ENCODE results near the gene ARV1.

The ARV1 gene

GRCh38 chr1:230978491-230979388 is at the start of gene ARV1, which contains the start of gene TTC13:
TSS of gene ARV1 (plus strand) at chr1:230979094. CDS start at chr1:230979106, 12 bp downstream.
TSS of gene TTC13 (minus strand) at chr1:230978861. CDS start at chr1:230978830, 31 bp downstream.
- peak; percentile 96 for DNase-seq

DNA sequence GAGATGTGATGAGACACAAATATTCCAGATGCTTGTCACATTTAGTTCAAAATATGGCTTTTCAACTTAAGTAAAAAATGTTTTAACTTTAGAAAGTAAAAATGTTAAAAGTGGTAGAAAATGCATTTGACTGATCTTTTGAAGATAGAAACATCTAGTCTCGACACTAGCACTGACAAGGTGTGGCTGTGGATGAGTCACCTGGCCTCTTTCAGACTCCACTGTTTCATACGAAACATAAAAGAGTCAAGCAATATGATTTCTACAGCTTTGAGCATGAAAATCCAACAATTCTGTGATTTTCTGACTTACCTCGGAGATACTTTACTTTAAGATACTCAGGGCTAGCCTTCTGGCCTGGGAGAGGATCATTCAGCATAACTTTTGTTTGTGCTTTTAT is 47.9 kb upstream of the ARV1 start:
- no peak for DNase-seq

- no peak for DNase-seq
Measured at GRCh38 chr1:230935852-230936251, 43.0 kb upstream of the ARV1 start.

DNA sequence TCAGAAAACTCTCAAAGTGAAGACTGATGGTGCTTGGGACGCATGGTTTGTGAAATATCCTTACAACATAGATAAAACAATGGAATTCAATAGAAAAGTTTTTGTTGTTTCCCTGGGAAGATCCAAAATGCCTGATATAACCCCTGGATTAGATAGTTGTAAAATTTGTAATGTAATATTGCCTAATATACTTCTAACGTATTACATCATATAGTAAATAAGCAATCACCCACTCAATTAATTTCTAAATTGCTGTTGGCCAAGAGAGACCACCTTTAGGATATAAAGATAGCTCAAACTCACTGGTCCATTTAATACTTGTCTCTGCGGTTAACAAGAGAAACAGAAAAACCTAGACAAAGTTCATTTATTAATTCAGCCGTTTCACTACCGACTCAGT is 42.4 kb upstream of the ARV1 start:
- DNase-seq = no peak

DNA sequence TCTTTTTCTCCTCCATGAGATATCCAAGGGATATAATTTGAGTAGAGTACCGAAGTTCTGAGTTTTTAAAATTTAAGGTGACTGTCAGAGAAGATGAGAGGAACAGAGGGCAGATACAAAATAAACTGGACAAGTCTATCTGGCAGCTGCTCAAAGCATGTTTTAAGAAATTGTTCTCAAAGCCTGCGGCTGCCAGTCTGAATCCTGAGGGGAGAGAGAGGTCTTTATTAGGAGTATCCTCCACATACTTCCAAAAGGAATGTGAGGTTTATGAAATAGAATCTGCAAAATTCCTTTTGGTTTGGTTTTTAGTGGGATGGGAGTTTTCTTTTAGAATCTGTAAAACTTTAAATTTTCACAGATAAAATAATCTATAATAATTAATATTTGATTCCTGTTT is 41.5 kb upstream of the ARV1 start:
- DNase-seq = peak; percentile 68

DNA sequence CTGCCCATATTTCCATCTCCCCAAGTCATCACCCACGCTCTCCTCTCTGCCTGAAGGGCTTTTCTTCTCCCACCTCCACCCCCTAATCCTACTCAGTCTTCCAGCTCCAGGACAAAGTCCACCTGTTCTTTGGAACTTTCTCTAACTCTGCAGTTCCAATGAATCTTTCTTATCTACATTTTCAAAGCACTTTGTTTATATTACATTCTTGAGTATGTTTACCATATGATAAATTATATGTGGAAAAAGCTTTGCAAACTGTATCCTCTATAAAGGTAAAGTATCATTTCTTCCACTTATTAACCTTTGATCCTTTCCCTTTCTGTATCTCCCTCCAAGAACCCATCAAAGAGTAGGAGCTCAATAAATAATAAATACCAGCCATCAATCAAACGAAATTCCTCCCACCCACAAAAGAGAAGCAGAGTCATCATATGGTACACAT is 39.9 kb upstream of the ARV1 start:
- no peak for DNase-seq

- no peak for DNase-seq
Measured at GRCh38 chr1:230939806-230940489, 38.9 kb upstream of the ARV1 start.

GRCh38 chr1:230940848-230941247 is 38.0 kb upstream of the ARV1 start:
- peak; percentile 41 for DNase-seq

- DNase-seq = no peak
Measured at GRCh38 chr1:230943048-230943593, 35.8 kb upstream of the ARV1 start.

DNA sequence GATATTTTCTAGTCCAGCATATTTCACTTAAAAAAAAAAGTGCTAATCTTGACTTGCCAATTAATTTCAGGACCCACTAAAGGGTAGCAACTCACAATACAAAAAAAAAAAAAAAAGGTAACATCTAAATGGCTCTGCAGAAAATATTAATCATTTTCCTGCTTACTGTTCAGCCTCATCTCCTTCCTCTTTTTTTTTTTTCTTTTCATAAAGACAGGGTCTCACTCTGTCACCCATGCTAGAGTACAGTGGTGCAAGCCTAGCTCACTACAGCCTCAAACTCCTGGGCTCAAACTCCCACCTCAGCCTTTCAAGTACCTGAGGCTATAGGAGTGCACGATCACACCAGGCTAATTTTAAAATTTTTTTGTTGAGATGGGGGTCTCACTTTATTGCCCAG is 30.6 kb upstream of the ARV1 start:
- no peak for DNase-seq

GRCh38 chr1:230948903-230949302 is 30.0 kb upstream of the ARV1 start:
- DNase-seq = no peak

DNA sequence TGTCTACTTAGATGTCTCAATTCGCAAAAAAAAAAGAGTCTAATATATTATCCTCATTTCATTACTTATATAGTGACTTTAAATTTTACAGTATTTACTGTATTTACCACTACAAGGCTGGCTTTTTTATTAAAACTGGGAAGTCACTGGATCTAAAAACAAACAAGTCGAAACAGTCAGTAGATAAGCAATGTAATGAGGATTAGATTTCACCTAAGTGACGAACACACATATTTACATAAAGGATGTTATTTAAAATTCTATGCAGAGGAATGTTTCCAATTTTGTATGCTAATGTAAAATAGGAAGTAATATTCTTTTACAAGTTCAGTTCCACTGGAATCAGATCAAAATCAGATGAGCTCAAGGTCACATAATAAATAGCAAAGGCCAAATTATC is 28.5 kb upstream of the ARV1 start:
- DNase-seq = no peak

DNA sequence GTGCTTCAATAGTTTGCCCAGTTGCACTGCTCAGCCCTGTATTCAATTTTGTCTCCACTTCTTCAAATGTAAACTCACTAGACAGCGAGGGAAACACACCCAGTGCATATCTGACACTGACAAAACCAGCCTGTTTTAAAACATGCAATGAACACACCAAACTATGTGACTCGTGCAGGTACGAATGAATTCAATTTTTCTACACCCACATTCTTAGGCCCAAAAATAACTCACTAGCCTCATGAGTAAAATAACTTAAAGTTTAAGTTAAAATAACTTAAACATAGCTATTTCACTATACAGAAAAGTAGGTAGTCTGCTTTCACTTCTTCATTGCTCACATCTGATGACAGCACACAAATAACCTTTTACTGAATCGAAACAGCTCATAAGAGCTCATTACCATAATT is 21.3 kb upstream of the ARV1 start:
- DNase-seq = no peak

DNA sequence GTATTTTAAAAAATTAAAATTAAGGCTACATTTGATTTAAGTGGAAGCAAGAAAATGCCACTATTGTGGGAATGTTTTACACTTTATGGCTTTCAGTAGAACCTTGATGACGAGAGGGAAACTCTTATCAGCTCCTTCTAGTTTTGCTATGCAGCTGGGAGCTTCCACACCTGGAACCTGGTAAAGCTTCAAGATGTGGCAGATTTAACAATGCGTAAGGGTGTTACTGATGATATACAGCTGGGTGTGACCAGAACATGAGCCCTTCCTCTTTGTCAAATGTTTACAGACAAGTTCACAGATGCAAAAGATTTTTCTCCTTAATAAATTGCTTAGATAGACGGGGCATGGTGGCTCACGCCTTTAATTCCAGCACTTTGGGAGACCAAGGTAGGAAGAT is 20.5 kb upstream of the ARV1 start:
- DNase-seq = no peak

GRCh38 chr1:230964896-230965295 is 14.0 kb upstream of the ARV1 start:
- DNase-seq = no peak

- no peak for DNase-seq
Measured at GRCh38 chr1:230965535-230965934, 13.4 kb upstream of the ARV1 start.

DNA sequence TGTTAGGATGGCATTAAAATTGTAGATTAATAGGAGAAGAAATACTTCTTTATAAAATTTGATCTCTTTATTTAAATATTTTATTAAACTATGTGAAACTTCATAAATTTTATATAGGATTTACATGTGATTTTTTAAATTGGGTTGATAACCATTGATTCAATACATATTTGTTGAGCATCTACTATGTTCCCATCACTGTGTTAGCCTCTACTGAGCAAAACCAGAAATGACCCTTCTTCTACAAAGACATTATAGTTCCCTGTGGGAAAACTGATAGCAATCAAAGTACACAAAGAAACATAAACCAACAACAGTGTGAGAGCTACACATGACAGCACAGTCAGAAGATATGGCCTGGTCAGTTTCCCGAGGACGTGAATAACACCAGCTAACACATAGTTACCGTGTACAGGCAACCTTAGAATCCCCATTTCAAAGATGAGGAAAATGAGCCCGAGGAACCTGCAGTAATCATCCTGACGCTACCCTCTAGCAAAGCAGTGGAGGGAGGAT is 12.5 kb upstream of the ARV1 start:
- DNase-seq = no peak

- no peak for DNase-seq
Measured at GRCh38 chr1:230970432-230970831, 8.5 kb upstream of the ARV1 start.

- no peak for DNase-seq
Measured at GRCh38 chr1:230971771-230972170, 7.1 kb upstream of the ARV1 start.

- DNase-seq = peak; percentile 33
Measured at GRCh38 chr1:230972855-230973271, 6.0 kb upstream of the ARV1 start.

GRCh38 chr1:230975636-230976035 is 3.3 kb upstream of the ARV1 start:
- DNase-seq = no peak

DNA sequence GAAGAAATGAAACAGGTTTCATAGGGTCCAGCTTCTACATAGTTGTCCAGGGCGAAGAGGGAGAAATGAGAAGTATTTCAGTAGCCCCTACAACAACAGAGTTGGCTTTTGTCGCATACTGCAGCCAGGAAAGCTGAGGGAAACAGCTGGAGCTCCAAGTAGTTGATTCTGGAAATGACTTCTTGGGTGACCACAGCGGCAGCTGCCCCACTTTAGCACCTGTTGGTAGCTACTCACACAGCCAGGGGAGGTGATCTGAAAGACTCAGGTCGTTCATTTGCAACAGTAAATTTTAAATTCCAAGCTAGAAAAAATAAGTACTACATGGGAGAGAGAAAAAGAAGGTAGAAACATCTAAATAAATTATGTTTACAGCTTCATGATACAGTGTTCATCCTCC is 2.5 kb upstream of the ARV1 start:
- no peak for DNase-seq
